C4-2B (cell line): ENCODE results near the gene CHRM2.

ENCODE experiments used
- ZFX ChIP-seq: fragments of 450-650 bp; IDR thresholded peaks from 2 replicates; pipeline ENCODE4 v1.6.1; 2017
- TF ChIP-seq, protein P1 (sequence below): fragments of 450-650 bp; conservative IDR thresholded peaks from 2 replicates; pipeline ENCODE4 v1.5.1; 2017; ENCODE audit warnings: mild to moderate bottlenecking

GRCh38 chr7:137018468-137018867, 150.0 kb downstream of the CHRM2 start:
- TF ChIP-seq, protein P1, sequence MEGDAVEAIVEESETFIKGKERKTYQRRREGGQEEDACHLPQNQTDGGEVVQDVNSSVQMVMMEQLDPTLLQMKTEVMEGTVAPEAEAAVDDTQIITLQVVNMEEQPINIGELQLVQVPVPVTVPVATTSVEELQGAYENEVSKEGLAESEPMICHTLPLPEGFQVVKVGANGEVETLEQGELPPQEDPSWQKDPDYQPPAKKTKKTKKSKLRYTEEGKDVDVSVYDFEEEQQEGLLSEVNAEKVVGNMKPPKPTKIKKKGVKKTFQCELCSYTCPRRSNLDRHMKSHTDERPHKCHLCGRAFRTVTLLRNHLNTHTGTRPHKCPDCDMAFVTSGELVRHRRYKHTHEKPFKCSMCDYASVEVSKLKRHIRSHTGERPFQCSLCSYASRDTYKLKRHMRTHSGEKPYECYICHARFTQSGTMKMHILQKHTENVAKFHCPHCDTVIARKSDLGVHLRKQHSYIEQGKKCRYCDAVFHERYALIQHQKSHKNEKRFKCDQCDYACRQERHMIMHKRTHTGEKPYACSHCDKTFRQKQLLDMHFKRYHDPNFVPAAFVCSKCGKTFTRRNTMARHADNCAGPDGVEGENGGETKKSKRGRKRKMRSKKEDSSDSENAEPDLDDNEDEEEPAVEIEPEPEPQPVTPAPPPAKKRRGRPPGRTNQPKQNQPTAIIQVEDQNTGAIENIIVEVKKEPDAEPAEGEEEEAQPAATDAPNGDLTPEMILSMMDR = no peak
- no peak for TF ChIP-seq ZFX
